KG1 (cell line): ENCODE data around the gene PPP1R13L.
"Not testable (repeated sequence)": the region's sequence is repeated elsewhere in the genome, so short reads cannot be mapped to it uniquely, and the experiment has no call there.

Experiments used
- DNase-seq: peaks from one replicate; lab custom pipeline; 2025; lab: John Stamatoyannopoulos, UW

The PPP1R13L gene

GRCh38 chr19:45404557-45405434 is at the start of gene PPP1R13L:
PPP1R13L (minus strand) TSS chr19:45405069; CDS start chr19:45398318, 6,751 bp downstream.
- DNase-seq: no peak

GRCh38 chr19:45451850-45452387 is 47.0 kb upstream of the PPP1R13L start:
- DNase-seq: no peak

GRCh38 chr19:45451131-45451849 is 46.4 kb upstream of the PPP1R13L start:
- no peak for DNase-seq

- DNase-seq: peak; percentile 26
Measured at GRCh38 chr19:45450012-45450333, 45.1 kb upstream of the PPP1R13L start.

- no peak for DNase-seq
Measured at GRCh38 chr19:45448887-45449299, 44.0 kb upstream of the PPP1R13L start.

- no peak for DNase-seq
Measured at GRCh38 chr19:45448425-45448756, 43.5 kb upstream of the PPP1R13L start.

- DNase-seq: no peak
Measured at GRCh38 chr19:45446944-45447343, 42.1 kb upstream of the PPP1R13L start.

- DNase-seq: peak; percentile 28
Measured at GRCh38 chr19:45446295-45446694, 41.4 kb upstream of the PPP1R13L start.

- DNase-seq: no peak
Measured at GRCh38 chr19:45445139-45445538, 40.3 kb upstream of the PPP1R13L start.

GRCh38 chr19:45444318-45445041 is 39.6 kb upstream of the PPP1R13L start:
- no peak for DNase-seq

- no peak for DNase-seq
Measured at GRCh38 chr19:45443462-45444317, 38.8 kb upstream of the PPP1R13L start.

- no peak for DNase-seq
Measured at GRCh38 chr19:45442778-45443461, 38.1 kb upstream of the PPP1R13L start.

GRCh38 chr19:45442408-45442777 is 37.5 kb upstream of the PPP1R13L start:
- no peak for DNase-seq

- DNase-seq: no peak
Measured at GRCh38 chr19:45440873-45441654, 36.2 kb upstream of the PPP1R13L start.

GRCh38 chr19:45440259-45440638 is 35.4 kb upstream of the PPP1R13L start:
- DNase-seq: no peak

- DNase-seq: peak; percentile 77
Measured at GRCh38 chr19:45439569-45440258, 34.8 kb upstream of the PPP1R13L start.

- DNase-seq: no peak
Measured at GRCh38 chr19:45439190-45439568, 34.3 kb upstream of the PPP1R13L start.

GRCh38 chr19:45437328-45437727 is 32.5 kb upstream of the PPP1R13L start:
- no peak for DNase-seq

- DNase-seq: not testable (repeated sequence)
Measured at GRCh38 chr19:45432543-45432942, 27.7 kb upstream of the PPP1R13L start.

- not testable (repeated sequence) for DNase-seq
Measured at GRCh38 chr19:45431008-45431407, 26.1 kb upstream of the PPP1R13L start.
